A549 (cell line): Measurements from ENCODE around the gene TUBB6.

ENCODE experiments used
- CHD4 ChIP-seq: fragments of 200-600 bp; sonication (generic); IDR thresholded peaks from 2 replicates; pipeline ENCODE4 v1.6.1; 2016; ENCODE audit warnings: antibody characterized with exemption, mild to moderate bottlenecking, borderline replicate concordance
- CTCF ChIP-seq: fragments of >200 bp; sonication (Bioruptor Twin); formaldehyde crosslinking; IDR thresholded peaks from 3 replicates; pipeline ENCODE4 v1.5.1; 2016
- EP300 ChIP-seq, 2 experiments: fragments of >200 bp; sonication (Bioruptor Twin); formaldehyde crosslinking; IDR thresholded peaks; 2 replicates in 1 of 2; 3 replicates in 1 of 2; pipeline ENCODE4 v1.6.1; 2016 to 2017
- GATA3 ChIP-seq: IDR thresholded peaks from 2 replicates; pipeline ENCODE4 v1.6.1; 2012; ENCODE audit warnings: borderline replicate concordance
- JUN ChIP-seq, 2 experiments: fragments of >200 bp; sonication (Bioruptor Twin); formaldehyde crosslinking; IDR thresholded peaks; 2 replicates in 1 of 2; 3 replicates in 1 of 2; pipeline ENCODE4 v1.6.1; 2016 to 2017
- JUNB ChIP-seq: fragments of >200 bp; sonication (Bioruptor Twin); formaldehyde crosslinking; IDR thresholded peaks from 2 replicates; pipeline ENCODE4 v1.6.1; 2016
- KDM5A ChIP-seq: fragments of 200-600 bp; sonication (generic); IDR thresholded peaks from 2 replicates; pipeline ENCODE4 v1.6.1; 2016; ENCODE audit warnings: antibody characterized with exemption, mild to moderate bottlenecking
- PBX3 ChIP-seq: IDR thresholded peaks from 2 replicates; pipeline ENCODE4 v1.6.1; 2012
- PHF8 ChIP-seq: fragments of 200-600 bp; sonication (generic); IDR thresholded peaks from 2 replicates; pipeline ENCODE4 v1.6.1; 2016; ENCODE audit warnings: low read depth, mild to moderate bottlenecking, antibody characterized with exemption, moderate library complexity, borderline replicate concordance
- POLR2A ChIP-seq: IDR thresholded peaks from 2 replicates; pipeline ENCODE4 v1.6.1; 2012; ENCODE audit warnings: mild to moderate bottlenecking, low read length
- RARB ChIP-seq: fragments of 250-450 bp; sonication (Bioruptor Pico); IDR thresholded peaks from 2 replicates; pipeline ENCODE4 v1.8.0; 2021; ENCODE audit warnings: mild to moderate bottlenecking, moderate library complexity
- ZFP36 ChIP-seq: fragments of 450-650 bp; IDR thresholded peaks from 2 replicates; pipeline ENCODE4 v1.6.1; 2014; ENCODE audit warnings: borderline replicate concordance; ENCODE audit not compliant: partially characterized antibody

- TF ChIP-seq EP300 (IDR thresholded peaks at IDR 0.05), result no peak
- TF ChIP-seq PHF8, result no peak
- TF ChIP-seq POLR2A, result no peak
- TF ChIP-seq RARB (CRISPR knock-in tag), result no peak
- no peak for TF ChIP-seq CTCF
- TF ChIP-seq ZFP36, result no peak
- no peak for TF ChIP-seq JUNB
- TF ChIP-seq GATA3, result no peak
- no peak for TF ChIP-seq CHD4
- TF ChIP-seq JUN (IDR thresholded peaks at IDR 0.05), result no peak
- no peak for TF ChIP-seq KDM5A
- no peak for TF ChIP-seq PBX3
These were observed 26.3 kb downstream of the TUBB6 start for GRCh38 chr18:12334366-12334808.
